Germinal center (tissue), 1 donor: ENCODE results near the gene NOL3.
"Not testable (repeated sequence)": the region's sequence is repeated elsewhere in the genome, so short reads cannot be mapped to it uniquely, and the experiment has no call there.

ENCODE experiments used
- DNase-seq: peaks from one replicate; pipeline ENCODE4 v3.0.0; 2012; ENCODE audit warnings: mixed read lengths, low spot score

Gene NOL3

DNA sequence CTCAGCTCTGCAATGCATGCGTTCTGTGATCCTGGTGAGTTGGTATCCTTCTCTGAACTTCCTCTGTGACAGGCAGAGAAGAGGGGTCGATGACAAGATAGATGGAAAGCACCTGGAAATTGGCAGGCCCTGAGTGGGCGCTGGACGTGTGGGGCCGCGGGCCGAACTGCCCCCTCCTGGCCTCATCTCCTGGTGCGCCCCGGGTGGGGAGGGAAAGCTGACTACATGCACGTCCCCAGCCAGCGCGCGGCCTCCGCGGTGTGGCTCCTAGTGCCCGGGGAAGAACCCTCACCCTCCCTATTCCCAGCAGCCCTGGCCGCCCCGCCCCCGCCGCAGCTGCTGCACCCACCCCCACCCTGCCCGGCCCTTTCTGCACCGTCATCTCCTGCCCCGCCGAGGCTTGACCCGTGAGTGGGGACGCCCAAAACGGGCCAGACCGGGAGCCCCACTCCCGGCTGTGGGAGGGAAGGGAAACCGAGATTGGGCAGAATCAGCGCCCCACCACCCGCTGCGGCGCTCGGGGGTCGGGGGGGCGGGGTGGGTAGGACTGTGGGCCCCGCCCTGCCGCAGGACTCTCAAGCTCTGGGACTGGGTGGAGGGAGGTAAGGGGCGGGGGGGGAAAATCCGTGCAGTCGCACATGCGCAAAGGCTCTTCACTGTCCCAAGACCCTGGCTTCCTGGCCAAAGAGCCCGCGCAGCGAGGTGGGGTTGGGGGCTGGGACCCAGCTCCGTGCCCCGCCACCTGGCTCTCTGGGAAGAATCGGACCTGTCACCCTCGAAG is at the start of gene NOL3:
Gene NOL3 (plus strand): TSS at position 371 of the 781 bp plus-strand sequence.
- no peak for DNase-seq

DNA sequence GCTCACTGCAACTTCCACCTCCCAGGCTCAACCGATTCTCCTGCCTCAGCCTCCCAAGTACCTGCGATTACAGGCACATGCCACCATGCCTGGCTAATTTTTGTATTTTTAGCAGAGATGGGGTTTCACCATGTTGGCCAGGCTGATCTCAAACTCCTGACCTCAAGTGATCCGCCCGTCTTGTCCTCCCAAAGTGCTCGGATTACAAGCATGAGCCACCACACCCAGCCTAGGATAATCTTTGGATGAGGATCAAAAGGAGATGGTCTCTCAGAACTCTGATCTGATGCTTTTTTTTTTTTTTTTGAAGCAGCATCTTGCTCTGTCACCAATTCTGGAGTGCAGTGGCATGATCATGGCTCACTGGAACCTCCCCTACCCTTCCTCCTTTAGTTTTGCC is 47.5 kb upstream of the NOL3 start:
- not testable (repeated sequence) for DNase-seq

DNA sequence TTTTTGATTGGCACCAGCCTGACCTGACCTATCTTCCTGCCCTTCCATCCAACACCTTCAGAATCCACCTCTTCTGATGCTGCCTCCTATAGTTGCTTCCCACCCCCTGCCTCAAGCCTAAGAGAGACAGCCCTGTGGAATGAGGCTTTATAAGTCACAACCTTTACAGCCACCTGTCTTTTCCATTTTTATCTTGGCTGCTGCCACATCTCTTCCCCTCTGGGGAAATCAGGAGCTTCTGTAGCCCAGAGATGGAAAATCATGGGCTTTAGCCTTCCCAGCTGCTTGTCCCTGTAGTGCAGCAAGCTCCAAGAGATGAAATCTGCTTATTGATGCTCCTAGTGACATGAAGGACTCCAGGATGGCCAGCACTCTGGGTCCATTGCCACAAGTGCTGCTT is 41.9 kb upstream of the NOL3 start:
- no peak for DNase-seq

DNA sequence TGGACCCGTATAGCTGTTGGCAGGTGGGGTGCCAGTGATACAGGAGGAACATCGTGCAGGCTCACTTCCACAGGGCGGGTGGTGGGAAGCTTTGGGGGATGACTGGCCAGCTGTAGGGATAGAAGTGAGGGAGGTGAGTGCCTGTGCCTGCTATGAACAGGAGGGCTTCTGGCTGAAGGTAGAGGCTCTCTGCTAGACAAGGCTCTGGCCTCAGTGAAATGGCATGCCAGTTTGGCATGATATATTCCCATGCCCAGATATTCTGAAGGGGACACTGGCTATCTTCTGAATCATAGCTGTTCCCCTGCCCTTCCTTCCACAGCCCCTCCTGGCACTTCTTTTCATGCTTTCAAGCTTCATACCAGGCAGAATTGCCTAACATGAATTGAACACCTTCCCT is 41.5 kb upstream of the NOL3 start:
- no peak for DNase-seq

DNA sequence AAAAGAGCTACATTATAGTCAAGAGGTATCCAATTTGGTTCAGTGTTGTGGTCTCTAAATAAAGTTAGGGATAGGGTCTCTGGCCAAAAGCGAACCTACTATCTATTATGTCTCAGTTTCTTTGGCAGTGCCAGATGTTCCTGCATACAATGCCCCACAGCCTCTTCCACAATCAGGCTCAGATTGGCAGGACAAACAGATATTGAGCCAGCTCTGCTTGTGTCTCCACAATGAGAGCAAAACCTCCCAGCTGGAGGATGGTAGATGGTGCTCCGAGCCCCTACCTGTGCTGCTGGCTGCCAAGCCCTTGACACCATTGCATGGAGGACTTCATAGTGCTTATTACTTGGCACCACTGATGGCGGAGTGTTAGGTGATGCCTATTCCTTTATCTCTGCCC is 40.9 kb upstream of the NOL3 start:
- DNase-seq, result no peak

DNA sequence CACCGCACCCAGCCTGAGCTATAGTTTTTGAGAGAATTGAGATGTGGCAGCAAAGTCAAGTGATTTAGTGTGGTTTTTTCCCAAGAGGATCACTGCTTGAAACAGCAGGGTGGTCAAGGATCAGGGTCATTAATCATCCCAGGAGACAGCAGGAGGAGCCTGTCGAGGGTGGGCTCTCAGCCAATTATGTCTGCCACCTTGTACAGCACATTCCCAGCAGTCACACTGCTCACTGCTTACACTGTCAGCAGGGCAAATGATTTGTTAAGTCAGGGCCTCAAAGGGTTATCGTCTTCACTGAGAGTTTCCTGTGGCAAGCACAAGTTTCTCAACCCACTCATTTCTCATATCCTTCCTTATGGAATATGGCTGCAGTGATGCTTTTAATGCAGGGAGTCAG is 32.7 kb upstream of the NOL3 start:
- no peak for DNase-seq

DNA sequence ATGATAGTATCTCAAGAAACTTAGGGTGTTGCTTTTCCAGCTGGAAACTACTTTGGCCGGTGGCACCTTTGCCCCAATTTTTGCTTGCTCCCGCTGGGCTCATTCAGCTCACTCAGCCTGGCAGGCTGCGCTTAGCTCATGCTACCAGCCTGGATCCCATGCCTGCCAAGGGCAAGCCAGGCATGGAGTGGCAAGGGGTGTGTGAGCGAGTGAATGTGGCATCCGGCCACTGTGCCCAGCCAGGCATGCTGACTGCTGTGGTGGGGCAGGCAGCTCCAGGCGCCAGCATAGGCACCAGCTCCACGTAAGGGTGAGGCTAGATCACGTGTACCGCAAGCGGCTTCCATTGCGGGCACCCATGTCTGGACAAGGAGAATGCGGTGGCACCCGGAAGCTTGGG is 28.9 kb upstream of the NOL3 start:
- no peak for DNase-seq

DNA sequence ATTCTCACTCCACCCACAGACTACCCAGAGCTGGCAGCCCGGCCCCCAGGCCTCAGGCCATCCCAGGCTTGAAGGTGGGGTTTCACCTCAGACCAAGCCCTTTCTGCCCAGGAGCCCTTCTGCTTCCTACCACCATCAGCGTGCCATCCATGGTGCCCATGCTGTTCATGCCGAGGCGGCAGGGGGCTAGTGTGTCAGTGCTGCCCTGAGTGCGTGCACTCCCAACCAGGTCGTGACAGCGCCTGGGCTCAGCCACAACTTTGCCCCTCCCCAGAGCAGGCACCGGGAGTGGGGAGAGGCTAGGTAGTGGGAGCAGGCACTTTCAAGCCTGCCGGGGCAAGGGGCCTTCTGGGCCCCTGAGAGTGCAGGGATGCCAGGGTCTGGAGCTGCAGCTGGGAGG is 28.0 kb upstream of the NOL3 start:
- no peak for DNase-seq

DNA sequence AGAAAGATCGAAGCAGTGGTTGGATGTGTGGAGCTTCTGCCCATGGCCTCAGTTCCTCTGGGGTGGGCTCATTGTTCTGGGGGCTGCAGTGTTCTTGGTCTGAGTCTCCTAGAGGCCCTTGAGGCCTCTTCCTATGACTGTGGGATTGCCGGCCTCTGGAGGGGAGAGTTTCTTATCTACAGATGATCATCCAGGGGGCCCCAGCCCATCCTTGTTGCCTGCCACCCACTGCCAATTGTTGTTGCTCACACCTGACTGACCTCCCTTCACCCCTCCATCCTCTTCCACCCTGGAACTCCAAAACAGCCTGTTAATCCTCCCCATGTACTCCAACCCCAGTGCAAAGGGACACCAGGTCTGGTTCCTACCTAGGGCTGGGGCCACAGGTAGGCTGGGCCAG is 25.4 kb upstream of the NOL3 start:
- no peak for DNase-seq

DNA sequence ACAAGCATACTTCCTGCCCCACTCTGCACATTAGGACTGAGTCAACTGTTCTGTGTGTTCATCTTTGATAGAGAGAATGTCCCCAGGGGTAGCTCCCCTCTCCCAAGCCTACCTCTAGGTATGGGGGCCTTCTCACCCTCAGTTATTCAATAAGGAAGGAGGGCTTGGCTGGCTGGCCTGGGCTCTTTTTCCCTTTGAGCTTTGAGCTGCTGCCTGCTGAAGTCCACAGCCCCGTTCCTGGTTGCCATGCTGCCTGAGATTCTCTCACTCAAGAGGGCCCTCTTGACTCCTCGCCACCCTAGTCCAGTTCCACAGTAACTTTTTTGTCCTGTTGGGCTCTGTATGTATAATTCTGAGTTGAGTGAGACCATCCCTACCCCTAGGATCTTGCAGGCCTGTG is 24.6 kb upstream of the NOL3 start:
- no peak for DNase-seq

DNA sequence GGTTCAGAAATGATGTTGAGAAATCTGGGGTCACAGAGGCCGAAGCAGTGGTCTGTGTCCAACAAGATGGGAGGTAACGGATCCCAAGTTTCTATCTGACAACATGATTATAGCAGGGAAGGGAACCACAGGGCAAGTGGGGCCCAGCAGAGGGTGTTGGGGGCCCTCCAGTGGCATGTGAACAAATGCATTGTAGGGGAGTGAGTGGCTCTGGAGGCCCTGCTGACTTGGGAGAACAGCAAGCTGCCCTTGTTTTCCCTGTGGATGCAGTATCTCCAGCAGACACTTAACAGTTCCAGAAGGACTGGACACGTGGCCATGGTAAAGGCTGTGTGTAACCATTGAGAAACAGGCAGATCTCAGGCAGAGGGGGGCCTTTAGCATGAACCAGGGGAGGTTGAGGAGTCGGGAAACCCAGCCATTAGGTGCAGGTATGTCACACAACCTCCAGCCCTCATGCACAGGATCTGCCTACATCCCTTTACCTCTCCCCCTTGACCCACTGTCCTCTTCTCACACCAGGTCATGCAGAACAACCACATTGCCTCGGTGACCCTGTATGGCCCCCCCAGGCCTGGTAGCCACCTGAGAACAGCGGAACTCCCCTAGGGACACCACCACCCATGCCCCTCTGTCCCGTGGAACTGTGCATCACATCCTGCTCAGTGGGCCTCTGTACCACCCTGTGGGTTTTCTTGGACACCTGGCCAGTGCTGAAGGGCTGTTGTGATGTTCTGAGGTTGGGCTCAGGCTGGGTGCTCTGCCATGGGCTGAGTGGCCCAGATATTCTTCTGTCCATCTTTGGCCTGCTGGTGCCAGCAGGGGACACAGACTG is 23.6 kb upstream of the NOL3 start:
- no peak for DNase-seq

DNA sequence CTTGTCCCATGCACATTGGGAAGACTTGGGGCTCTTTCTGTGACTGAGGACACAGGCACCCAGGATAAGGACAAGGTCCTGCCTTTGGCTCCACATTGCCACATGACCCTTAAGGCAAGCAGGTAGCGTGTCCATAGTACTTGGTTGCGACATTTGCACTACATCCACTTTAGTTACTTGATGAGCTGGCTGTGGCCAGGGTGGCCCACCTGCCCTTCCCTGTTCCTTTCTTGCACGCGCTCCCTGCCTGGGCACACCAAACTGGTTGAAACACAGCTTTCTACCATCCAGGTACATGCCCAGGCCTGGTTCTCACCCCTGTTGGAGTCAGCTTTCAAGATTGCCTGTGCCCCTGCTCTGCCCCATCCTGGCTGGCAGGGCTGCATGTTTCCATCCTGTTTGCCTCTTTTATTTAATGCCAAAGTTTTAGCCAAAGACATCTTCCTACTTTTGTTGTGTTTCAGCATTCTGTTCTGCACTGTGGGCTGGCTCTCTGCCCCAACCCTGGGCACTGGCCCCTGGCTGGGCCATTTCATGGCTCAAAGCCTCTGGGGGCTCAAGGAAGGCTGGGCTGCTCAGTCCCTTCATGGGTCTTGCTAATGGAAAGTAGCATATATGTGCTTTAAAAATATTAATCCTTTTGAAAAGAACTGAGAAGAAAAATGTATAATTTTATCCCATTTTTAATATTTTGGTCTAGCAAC is 22.7 kb upstream of the NOL3 start:
- DNase-seq, result no peak

DNA sequence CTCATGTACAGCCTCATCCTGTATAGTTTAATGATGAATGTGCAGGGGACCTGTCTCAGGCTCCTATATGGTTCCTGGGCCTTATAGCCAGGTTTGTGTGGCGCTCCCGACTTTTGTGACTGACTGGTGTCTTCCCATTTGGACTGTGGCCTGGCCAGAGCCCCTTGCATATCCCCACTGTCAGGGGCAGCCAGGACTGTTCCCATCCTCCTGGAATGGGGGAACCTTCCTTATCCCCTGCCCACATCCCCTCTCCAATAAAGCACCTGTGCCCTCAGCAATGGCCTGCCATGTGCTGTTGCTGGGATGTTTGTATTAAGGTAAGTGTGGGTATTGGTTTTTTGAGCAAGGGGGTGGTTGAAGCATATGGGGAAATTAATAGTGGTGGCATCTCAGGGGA is 22.1 kb upstream of the NOL3 start:
- DNase-seq, result no peak

DNA sequence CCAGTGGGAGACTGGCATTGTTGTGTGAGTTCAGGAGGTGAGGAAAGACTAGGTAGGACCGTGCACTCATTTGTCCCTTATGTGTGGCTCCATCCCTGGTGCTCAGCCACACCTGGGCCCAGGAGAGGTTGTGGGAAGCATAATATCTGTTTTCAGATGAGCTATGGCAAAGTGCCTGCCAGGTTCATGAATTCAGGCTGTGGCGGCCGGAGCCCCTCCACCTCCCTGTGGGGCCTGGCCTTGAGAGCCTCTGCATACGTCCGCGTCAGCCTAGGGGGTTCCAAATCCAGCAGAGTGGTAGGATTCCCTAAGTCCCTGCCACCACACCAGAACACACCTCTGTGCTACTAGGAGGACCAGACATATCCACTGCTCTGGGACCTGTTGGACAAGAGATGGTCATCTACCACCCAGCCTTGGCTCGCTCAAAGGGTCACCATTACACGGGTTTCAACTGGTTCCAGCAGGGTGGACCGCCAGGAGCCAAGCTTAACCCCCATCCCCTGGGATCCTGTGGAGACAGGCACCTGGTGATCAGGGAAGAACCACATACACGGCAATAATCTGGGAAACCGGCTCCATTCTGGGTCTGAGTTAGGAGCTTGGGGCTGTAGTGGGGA is 21.6 kb upstream of the NOL3 start:
- no peak for DNase-seq

DNA sequence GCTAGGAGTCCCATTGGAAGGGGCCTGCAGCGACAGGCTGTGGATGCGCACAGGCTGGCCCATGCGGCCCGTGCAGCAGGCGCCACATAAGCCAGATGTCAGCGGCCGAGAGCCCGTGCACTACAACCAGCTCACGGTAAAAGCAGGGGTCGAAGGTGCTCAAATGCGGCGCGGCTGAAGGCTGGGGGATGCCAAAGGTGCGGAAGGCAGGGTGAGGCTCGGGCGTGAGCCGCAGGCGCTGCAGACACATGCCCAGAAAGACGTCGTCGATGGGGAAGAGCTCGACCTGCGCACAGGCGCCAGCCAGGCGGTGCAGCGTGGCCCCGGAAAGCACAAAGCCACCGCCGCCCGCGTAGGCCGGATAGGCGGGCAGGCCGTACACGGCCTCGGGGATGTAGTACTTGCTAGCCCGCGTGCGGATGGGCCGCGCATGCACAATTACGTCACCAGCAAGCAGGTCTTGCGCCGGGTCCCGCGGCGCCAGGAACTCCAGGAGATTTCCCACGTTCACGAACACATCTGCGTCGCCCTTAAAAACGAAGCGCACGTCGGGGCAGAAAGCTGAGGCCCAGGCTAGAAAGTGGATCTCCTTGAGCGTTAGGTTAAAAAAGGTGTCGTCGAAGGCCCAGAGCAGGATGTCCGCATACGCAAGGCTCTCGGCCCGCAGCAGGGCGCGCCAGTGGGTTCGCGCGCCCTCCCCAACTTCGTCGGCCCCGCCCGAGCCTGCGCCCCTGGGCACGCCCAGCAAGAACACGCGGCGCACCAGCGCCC is 20.9 kb upstream of the NOL3 start:
- no peak for DNase-seq

DNA sequence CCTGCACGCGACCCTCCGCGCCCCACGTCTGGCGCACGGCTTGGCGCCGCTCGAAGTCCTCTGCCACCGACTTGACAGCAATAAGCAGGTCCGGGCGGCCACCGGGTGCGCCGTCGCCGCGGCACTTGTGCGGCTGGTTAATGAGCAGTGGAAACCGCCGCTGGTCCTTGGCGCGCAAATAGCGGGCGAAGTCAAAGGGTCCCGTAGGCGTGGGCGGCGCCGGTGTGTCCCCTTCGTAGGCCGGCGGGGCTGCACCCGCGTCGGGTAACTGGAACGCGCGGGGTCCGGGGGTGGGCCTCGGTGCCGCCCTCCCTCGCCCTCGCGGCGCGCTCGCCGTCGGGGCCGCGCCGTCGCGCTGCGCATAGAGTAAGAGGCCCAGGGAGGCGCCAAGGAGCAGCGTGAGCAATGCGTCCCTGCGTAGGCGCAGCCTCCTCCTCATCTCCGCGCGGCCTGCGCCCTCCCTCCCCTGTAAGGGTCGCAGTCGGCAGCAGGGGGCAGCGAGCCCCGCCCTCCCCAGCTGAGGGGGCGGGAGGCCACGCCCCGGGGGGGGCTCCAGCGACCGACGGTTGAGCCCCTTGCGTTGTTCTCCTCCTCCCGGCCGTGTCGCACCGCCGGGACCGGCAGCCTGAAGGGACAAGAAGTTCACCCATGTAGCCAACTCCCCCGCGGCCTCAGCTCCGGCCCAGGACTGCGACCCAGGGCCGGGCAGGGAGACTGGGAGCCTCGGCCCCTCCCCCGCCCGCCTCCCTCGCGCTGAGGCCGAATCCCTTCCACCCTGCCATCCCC is 20.1 kb upstream of the NOL3 start:
- peak; percentile 62 for DNase-seq

DNA sequence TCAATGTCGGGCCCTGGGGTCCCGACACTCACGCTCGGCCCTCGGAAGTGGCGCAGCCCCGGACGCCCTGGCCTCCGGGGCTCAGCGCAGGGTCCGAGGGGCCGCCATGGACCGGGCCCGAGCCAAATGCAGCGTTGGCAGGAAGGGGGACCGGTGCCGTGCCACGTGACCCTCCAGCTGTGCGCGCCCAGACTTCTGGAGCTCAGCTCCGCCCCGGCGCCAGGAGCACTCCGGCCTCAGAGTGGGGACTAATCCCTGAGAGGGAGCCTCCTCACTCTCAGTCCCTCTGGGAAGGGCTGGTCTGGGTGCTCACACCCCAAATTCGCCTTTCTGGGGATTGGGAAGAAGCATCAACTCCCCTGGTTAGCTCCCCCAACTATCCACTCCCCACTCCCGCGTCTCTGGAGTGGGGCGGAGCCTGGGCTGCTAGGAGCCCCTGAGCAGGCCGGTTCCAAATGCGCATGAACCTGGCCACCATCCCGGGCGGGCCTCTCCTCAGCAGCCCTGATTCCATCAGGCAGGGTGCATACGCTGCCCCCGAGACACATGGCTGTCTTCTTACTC is 19.4 kb upstream of the NOL3 start, which contains the start of gene B3GNT9:
Gene B3GNT9 (minus strand): TSS at position 166 of the 564 bp plus-strand sequence. CDS start 513 bp downstream, outside the sequence.
- peak; percentile 57 for DNase-seq

DNA sequence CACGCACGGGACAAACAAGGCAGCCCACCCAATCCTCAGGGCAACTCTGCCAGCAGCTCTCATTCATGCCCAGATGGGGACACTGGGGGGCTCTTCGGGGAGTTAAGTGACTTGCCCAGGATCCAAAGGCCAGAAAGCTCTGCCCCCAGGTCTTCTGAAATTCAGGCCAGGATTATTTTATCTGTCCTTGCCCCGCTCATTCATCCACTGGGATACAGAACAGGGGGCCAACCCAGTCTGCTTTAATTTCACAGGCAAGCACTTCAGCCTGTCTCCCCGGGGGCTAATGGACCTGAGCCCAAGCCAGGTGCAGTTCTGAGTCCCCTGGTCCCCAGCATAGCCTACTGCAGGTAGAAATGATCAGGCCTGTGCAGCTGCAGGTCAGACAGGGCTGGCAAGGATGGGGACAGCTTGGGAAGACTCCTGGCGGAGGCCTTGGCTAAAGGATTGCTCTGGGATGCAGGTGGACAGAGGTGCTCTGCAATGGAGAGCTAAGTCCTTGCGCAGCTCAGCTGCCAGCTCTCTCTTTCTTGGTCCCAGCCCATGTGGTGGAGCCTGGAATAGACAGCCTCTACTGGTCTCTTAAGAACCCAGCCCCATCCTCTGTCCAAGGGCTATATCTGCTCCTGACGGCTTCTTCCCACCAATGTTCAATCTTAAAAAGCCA is 18.8 kb upstream of the NOL3 start:
- no peak for DNase-seq

DNA sequence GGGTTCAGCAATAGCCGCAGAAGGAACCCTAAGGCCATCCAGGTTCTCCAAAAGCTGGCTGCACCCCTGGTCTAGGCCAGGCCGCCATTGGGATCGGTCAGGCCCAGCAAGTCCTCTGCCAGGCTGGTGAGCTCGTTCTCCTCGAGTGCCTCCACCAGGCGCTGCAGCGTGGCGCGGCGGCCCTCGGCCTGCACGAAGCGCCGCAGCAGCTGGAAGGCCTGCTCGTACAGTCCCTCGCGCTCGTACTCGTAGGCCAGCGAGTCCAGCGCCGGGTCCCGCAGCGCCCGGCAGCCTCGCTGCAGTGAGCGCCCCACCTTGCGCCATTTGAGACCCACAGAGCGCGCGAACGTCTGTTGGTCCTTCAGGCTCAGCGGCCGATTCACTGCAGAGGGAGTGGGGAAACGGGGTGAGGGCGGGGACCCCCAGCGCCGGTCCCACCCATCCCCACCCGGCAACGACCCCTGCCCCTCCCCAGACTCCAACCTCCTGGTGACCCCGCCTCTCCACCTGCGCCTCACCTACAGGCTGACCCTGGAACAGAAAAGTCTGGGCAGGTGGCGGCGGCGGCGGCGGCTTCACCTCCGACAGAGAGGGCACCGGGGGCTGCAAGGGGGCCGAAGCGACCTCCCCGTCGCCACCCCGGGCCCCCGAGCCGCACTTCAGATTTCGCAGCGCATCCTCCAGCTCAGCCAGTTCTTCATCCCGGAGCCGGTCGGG is 15.6 kb upstream of the NOL3 start:
- no peak for DNase-seq
